Peyer's patch (tissue), 4 donors: Measurements from ENCODE around the gene LTBP1. TPM values are rescaled to one million over a fixed set of nuclear protein-coding genes. Genes with fewer than 3 reads are reported as not detected.

Experiments
- DNase-seq, 3 donors: peaks; one replicate each; pipeline ENCODE4 v3.0.0-alpha.2; 2017 to 2019
- H3K27ac ChIP-seq, 4 donors: fragments of 200-600 bp; sonication (generic); one replicate each; pipeline ENCODE4 v1.5.1; 2016 to 2019
- H3K27me3 ChIP-seq, 2 donors: fragments of 200-600 bp; sonication (generic); one replicate each; pipeline ENCODE4 v1.5.1; 2019
- H3K36me3 ChIP-seq, 3 donors: fragments of 200-600 bp; sonication (generic); one replicate each; pipeline ENCODE4 v1.5.1; 2016 to 2019
- H3K4me1 ChIP-seq, 4 donors: fragments of 200-600 bp; sonication (generic); one replicate each; pipeline ENCODE4 v1.5.1; 2016 to 2019
- H3K4me3 ChIP-seq, 4 donors: fragments of 200-600 bp; sonication (generic); 1 replicate in 3 of 4; 2 replicates in 1 of 4; pipeline ENCODE4 v1.5.1; 2016 to 2019; ENCODE audit warnings: mild to moderate bottlenecking in 1 of 4
- H3K9me3 ChIP-seq, 4 donors: fragments of 200-600 bp; sonication (generic); one replicate each; pipeline ENCODE4 v1.5.1; 2016 to 2019; ENCODE audit warnings: mild to moderate bottlenecking in 1 of 4
- CTCF ChIP-seq, 6 experiments: fragments of 450-650 bp in 4 of 6; fragments of 200-600 bp in 2 of 6; sonication (generic) in 1 of 6; IDR thresholded peaks; one replicate each; pipeline ENCODE4 v1.5.1; 2017 to 2019; ENCODE audit warnings: antibody characterized with exemption in 6 of 6, mild to moderate bottlenecking in 3 of 6, moderate library complexity in 1 of 6
- POLR2A ChIP-seq, 2 donors: fragments of 450-650 bp; IDR thresholded peaks; one replicate each; pipeline ENCODE4 v1.5.1; 2017; ENCODE audit warnings: antibody characterized with exemption in 2 of 2, mild to moderate bottlenecking in 2 of 2, moderate library complexity in 2 of 2
- total RNA-seq, 4 donors: library from RNA; depleted of rRNA; stranded (reverse); fragments of >200 nt; gene quantifications; one replicate each; pipeline ENCODE4 v1.1.0, GENCODE V29; 2016

LTBP1 gene
- total RNA-seq, 4 donors from 2014 or later, result 8.6 to 23.1 (median 13.1) TPM

GRCh38 chr2:33236482-33237385 is 290.0 kb downstream of the LTBP1 start:
- Histone ChIP-seq H3K4me1 (no peaks in the 10 kb centered on the region), H3K27ac (no peak overlapping the region), H3K36me3 (no peaks in the 10 kb centered on the region), H3K9me3 (no peaks in the 10 kb centered on the region), H3K4me3 (no peak overlapping the region), H3K27me3 (no peaks in the 10 kb centered on the region)
- no peak for DNase-seq
- TF ChIP-seq POLR2A (IDR thresholded peaks at IDR 0.05), result no peak
- TF ChIP-seq CTCF (IDR thresholded peaks at IDR 0.05), result no peak

GRCh38 chr2:33238111-33238510 is 291.4 kb downstream of the LTBP1 start:
- no peaks in the 10 kb centered on the region for H3K4me1 ChIP-seq
- H3K9me3 ChIP-seq, result no peaks in the 10 kb centered on the region
- H3K27ac ChIP-seq, result no peak overlapping the region
- no peak for TF ChIP-seq POLR2A (IDR thresholded peaks at IDR 0.05)
- no peak for TF ChIP-seq CTCF (IDR thresholded peaks at IDR 0.05)
- no peak for DNase-seq
- H3K36me3 ChIP-seq, result no peaks in the 10 kb centered on the region
- no peaks in the 10 kb centered on the region for H3K27me3 ChIP-seq
- H3K4me3 ChIP-seq, result no peak overlapping the region

GRCh38 chr2:33240178-33240577 is 293.4 kb downstream of the LTBP1 start:
- Histone ChIP-seq H3K36me3 (no peaks in the 10 kb centered on the region), H3K27ac (no peak overlapping the region), H3K27me3 (no peaks in the 10 kb centered on the region), H3K9me3 (no peaks in the 10 kb centered on the region), H3K4me1 (no peaks in the 10 kb centered on the region), H3K4me3 (no peak overlapping the region)
- no peak for DNase-seq
- no peak for TF ChIP-seq CTCF (IDR thresholded peaks at IDR 0.05)
- TF ChIP-seq POLR2A (IDR thresholded peaks at IDR 0.05), result no peak

- H3K27ac ChIP-seq, result no peak overlapping the region
- H3K4me3 ChIP-seq, result no peak overlapping the region
- no peak for DNase-seq
Measured at GRCh38 chr2:33241072-33241471, 294.3 kb downstream of the LTBP1 start.

GRCh38 chr2:33241581-33241980 is 294.8 kb downstream of the LTBP1 start:
- DNase-seq, result no peak
- Histone ChIP-seq H3K27ac (no peak overlapping the region), H3K36me3 (no peaks in the 10 kb centered on the region)

More at GRCh38 chr2:33241072-33241471, 294.3 kb downstream of the LTBP1 start:
- Histone ChIP-seq H3K4me1 (no peaks in the 10 kb centered on the region), H3K27me3 (no peaks in the 10 kb centered on the region), H3K9me3 (no peaks in the 10 kb centered on the region), H3K36me3 (no peaks in the 10 kb centered on the region)
- TF ChIP-seq POLR2A (IDR thresholded peaks at IDR 0.05), result no peak
- TF ChIP-seq CTCF (IDR thresholded peaks at IDR 0.05), result no peak

More at GRCh38 chr2:33241581-33241980, 294.8 kb downstream of the LTBP1 start:
- H3K4me1 ChIP-seq, result no peaks in the 10 kb centered on the region
- TF ChIP-seq POLR2A (IDR thresholded peaks at IDR 0.05) (no peak), CTCF (IDR thresholded peaks at IDR 0.05) (no peak)
- no peak overlapping the region for H3K4me3 ChIP-seq
- H3K9me3 ChIP-seq, result no peaks in the 10 kb centered on the region
- no peaks in the 10 kb centered on the region for H3K27me3 ChIP-seq
